Activated CD4-positive, alpha-beta T cell treated with anti-CD3 and anti-CD28 coated beads, Interleukin-2, amount 10 ng/mL, durations not matched to agents 24 days and 14 days (primary cell): Measurements from ENCODE around the gene NUDT4B. TPM values are rescaled to one million over a fixed set of nuclear protein-coding genes. Genes with fewer than 3 reads are reported as not detected.
"Not testable (repeated sequence)": the region's sequence is repeated elsewhere in the genome, so short reads cannot be mapped to it uniquely, and the experiment has no call there.

Source experiments
- DNase-seq: peaks from one replicate; pipeline ENCODE4 v3.0.0; 2022
- H3K27ac Mint-ChIP-seq: one replicate; pipeline ENCODE4 v1.8.0; 2022; ENCODE audit warnings: mild to moderate bottlenecking, mixed read lengths
- H3K27me3 Mint-ChIP-seq: one replicate; pipeline ENCODE4 v1.8.0; 2022; ENCODE audit warnings: mixed read lengths
- H3K36me3 Mint-ChIP-seq: one replicate; pipeline ENCODE4 v1.8.0; 2022; ENCODE audit warnings: low read depth, mild to moderate bottlenecking, mixed read lengths
- H3K4me1 Mint-ChIP-seq: one replicate; pipeline ENCODE4 v1.8.0; 2021; ENCODE audit warnings: mixed read lengths
- H3K4me3 Mint-ChIP-seq: one replicate; pipeline ENCODE4 v1.8.0; 2022; ENCODE audit warnings: mild to moderate bottlenecking, moderate library complexity, mixed read lengths
- H3K9me3 Mint-ChIP-seq: one replicate; pipeline ENCODE4 v1.8.0; 2021; ENCODE audit warnings: mixed read lengths
- intact Hi-C: fragments of 100-400 bp; cut with micrococcal nuclease; formaldehyde crosslinking; loops from one replicate; pipeline ENCODE4 v1.15.1; 2023
- total RNA-seq: library from RNA; stranded (reverse); gene quantifications from 2 replicates; pipeline ENCODE4 v1.2.3, GENCODE V29; 2022

NUDT4B gene
- total RNA-seq, 1 donor from 2014 or later = 0.47 TPM

DNA sequence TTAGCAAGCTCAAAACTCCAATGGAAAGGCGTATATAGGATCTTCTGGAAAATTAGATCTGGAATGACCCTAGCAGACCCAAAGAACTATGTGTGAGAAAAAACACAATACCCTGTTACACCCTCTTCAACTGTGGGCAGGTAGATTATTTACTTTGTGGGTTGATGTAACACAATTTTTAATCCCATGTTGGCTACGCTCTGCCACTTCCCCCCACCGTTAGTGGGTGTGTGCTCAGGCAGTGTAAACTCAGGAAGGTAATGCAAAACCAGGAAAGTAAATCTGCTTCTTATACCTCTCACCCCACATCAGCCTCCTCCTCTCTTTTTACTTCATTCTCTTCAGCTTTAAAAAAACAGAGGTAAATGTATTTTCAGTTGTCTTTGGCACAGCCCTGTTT, 23.7 kb upstream of the NUDT4B start:
- H3K27me3 Mint-ChIP-seq, intact Hi-C loops, H3K9me3 Mint-ChIP-seq, H3K4me3 Mint-ChIP-seq, H3K36me3 Mint-ChIP-seq, H3K27ac Mint-ChIP-seq, H3K4me1 Mint-ChIP-seq, DNase-seq: not testable (repeated sequence)

DNA sequence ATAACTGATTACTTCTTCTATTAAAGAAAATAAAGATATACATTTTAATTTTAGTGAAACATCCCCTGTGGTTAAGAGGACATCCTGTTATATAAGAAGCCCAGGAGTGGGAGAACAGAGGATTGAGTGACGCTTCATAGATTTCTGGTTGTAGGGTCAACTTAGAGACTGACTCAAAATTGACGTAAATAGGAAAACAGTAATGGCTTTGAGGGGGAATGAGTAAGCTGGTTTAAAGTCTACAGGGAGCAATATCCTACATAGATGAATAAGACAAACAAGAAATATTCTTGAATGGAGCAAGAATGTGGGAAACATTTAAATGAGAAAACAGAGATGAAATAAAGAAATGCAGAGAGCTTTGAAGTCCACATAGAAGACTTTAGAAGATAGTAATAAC, 20.7 kb upstream of the NUDT4B start:
- H3K4me3 Mint-ChIP-seq, intact Hi-C loops, H3K36me3 Mint-ChIP-seq, H3K27me3 Mint-ChIP-seq, H3K9me3 Mint-ChIP-seq, DNase-seq, H3K4me1 Mint-ChIP-seq, H3K27ac Mint-ChIP-seq: not testable (repeated sequence)

DNA sequence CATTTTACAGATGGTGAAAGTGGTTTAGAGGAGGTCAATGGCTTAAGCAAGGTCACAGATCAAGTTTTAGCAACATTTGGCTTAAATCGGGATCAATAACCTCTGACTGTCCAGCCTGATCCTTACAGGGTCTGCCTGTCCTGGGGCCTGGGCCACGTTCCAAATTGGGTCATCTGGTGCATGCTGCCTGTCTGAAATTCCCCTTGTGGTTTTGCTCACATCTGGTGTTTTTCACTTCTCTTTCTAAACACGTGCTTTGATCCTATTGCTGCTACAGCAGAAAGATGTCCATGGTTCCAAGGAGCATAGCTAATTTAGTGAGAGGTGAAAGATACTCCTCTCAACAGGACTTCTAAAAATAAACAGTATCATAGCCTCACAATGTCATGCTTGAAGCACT, 19.4 kb upstream of the NUDT4B start:
- H3K9me3 Mint-ChIP-seq, intact Hi-C loops, H3K27ac Mint-ChIP-seq, H3K27me3 Mint-ChIP-seq, H3K36me3 Mint-ChIP-seq, DNase-seq, H3K4me3 Mint-ChIP-seq, H3K4me1 Mint-ChIP-seq: not testable (repeated sequence)

DNA sequence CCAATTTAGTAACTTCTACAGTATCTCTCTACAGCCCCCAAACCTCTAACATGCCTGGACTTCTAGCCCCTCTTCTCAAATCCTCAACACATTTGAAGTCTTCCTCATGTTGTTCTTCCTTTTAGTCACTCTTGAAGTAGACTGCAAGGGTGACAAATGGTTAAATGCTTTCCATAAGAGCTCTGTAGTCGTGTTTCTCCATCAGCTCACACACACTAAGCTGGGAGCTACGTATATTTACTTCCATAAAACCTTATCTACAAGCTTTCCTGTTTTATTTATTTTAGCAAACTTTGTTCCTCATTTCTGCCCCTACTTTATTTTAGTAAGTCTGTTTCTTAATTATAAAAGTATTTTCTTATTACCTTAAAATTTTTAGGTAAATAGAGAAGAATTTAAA, 19.0 kb upstream of the NUDT4B start:
- H3K4me1 Mint-ChIP-seq, H3K4me3 Mint-ChIP-seq, H3K9me3 Mint-ChIP-seq, H3K27me3 Mint-ChIP-seq, intact Hi-C loops, H3K27ac Mint-ChIP-seq, H3K36me3 Mint-ChIP-seq, DNase-seq: not testable (repeated sequence)

DNA sequence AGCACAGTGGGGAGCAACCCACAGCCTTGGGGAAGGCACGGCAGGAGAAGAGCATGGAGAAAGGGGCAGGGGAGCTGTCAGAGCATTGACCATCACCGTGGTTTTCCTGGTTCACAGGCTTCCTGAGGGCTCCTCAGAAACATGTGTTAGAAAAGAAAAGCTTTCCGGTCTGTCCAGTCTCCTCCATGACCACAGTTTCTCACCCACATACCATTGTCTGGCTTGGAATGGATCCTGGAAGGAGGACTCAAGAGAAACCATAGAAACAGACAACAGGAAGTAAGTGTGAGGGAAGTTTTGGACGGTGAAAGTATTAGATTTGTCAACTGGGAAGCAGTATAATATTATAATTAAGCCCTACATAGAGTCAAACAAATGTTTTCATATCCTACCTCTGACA, 16.3 kb upstream of the NUDT4B start:
- intact Hi-C loops, H3K27me3 Mint-ChIP-seq: not testable (repeated sequence)

DNA sequence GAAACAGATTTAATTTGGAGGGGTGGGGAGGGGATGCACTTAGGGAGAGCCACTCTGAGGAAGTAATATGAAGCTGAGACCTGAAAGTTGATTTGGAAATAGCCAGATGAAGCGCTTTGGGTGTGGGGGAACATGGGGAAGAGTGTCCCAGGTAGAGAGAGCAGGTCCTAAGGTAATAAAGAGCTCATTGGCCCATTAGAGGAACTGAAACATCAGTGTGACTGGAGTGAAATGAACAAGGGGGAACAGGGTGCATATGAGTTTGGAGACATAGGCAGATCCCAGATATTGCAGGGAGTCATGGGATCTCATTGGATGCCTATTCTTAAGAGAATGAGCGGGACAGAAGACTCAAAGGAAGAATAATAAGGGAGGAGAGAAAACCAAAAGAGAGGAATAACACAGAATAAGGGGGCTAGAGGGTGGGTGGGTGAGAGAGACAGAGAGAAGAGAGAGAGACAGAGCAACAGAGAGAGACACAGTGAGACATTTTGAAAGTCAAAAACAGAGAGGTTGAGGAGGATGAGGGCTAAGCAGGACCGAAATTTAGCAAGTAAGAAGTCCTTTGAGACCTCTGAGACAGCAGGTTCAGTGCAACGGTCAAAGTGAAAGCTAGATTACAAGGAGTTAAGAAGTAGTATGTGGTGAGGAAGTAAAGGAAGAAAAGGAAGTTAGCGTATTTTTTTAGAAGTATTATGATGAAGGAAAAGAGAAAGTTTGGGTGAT, 14.8 kb upstream of the NUDT4B start:
- intact Hi-C loops, H3K27ac Mint-ChIP-seq, H3K9me3 Mint-ChIP-seq, H3K4me1 Mint-ChIP-seq, H3K4me3 Mint-ChIP-seq, H3K36me3 Mint-ChIP-seq, DNase-seq, H3K27me3 Mint-ChIP-seq: not testable (repeated sequence)

More for the DNA sequence above, 16.3 kb upstream of the NUDT4B start:
- H3K9me3 Mint-ChIP-seq, H3K27ac Mint-ChIP-seq, DNase-seq, H3K4me3 Mint-ChIP-seq, H3K36me3 Mint-ChIP-seq, H3K4me1 Mint-ChIP-seq: not testable (repeated sequence)

DNA sequence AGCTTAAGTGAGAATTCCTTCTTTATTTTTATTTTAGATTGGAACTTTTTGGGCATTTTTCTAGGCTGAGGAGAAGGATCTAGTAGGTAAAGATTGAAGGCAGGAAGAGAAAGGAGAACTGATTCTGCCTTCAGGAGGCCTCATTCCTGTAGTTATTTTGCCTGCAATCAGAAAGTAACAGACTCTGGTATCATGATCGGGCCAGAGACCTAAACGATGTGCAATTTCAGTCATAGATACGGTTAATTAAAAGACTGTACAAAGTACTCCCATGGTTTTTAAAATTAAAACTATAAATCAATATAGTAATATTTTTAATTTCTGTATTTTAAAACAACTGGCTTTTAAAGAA, 14.3 kb upstream of the NUDT4B start:
- H3K27ac Mint-ChIP-seq, H3K4me1 Mint-ChIP-seq, H3K4me3 Mint-ChIP-seq, intact Hi-C loops, H3K36me3 Mint-ChIP-seq, H3K27me3 Mint-ChIP-seq, H3K9me3 Mint-ChIP-seq, DNase-seq: not testable (repeated sequence)

DNA sequence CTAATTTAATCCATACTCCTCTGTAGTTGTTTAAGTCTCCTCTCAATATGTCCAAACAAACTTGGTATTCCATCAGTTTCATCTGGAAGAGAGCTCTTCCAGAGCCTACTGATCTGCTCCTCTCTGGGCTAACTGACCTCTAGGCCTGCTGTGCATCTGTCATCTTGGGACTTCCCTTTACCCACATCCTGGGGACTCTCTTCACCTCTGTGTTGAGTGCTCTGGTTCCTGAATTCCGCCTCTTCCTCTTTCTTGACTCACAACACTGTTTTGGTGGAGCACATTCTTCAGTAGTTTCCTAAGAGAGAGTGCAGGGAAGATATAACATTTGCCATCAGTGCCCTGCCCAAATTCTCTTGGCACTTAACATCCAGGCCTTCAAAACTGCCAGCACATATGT, 13.0 kb upstream of the NUDT4B start:
- H3K4me3 Mint-ChIP-seq, H3K4me1 Mint-ChIP-seq, DNase-seq, H3K27ac Mint-ChIP-seq, H3K27me3 Mint-ChIP-seq, H3K36me3 Mint-ChIP-seq, H3K9me3 Mint-ChIP-seq, intact Hi-C loops: not testable (repeated sequence)

DNA sequence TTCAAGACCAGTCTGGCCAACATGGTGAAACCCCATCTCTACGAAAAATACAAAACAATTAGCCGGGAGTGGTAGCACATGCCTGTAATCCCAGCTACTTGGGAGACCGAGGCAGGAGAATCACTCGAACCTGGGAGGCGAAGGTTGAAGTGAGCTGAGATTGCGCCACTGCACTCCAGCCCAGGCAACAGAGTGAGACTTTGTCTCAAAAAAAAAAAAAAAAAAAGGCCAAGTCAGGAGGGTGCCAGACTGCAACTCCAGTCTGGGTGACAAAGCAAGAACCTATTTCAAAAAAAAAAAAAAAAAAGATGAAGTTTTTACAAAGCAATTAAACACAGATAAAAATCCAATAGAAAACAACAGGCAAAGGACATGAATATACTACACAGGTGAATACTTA, 9.9 kb upstream of the NUDT4B start:
- H3K4me3 Mint-ChIP-seq, intact Hi-C loops, H3K9me3 Mint-ChIP-seq, H3K4me1 Mint-ChIP-seq, H3K27ac Mint-ChIP-seq, DNase-seq, H3K36me3 Mint-ChIP-seq, H3K27me3 Mint-ChIP-seq: not testable (repeated sequence)

DNA sequence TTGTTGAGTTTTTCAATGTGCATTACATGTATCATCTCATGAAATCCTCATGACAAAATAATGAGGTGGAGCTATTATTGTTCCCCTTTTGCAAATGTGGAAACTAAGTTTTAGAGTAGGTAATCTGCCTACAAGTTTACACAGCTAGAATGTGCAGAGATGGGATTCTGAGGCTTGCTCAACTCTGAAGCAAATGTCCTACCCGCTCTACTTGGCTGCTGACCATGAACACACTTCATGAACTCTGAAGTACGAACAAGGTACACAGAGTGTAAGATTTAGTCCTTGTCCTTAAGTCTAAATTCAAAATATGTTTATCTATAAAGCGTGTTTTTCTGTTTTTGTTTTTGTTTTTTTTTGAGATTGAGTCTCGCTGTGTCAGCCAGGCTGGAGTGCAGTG, 5.4 kb upstream of the NUDT4B start:
- DNase-seq, H3K4me3 Mint-ChIP-seq, H3K27me3 Mint-ChIP-seq, intact Hi-C loops, H3K36me3 Mint-ChIP-seq, H3K4me1 Mint-ChIP-seq, H3K9me3 Mint-ChIP-seq, H3K27ac Mint-ChIP-seq: not testable (repeated sequence)

DNA sequence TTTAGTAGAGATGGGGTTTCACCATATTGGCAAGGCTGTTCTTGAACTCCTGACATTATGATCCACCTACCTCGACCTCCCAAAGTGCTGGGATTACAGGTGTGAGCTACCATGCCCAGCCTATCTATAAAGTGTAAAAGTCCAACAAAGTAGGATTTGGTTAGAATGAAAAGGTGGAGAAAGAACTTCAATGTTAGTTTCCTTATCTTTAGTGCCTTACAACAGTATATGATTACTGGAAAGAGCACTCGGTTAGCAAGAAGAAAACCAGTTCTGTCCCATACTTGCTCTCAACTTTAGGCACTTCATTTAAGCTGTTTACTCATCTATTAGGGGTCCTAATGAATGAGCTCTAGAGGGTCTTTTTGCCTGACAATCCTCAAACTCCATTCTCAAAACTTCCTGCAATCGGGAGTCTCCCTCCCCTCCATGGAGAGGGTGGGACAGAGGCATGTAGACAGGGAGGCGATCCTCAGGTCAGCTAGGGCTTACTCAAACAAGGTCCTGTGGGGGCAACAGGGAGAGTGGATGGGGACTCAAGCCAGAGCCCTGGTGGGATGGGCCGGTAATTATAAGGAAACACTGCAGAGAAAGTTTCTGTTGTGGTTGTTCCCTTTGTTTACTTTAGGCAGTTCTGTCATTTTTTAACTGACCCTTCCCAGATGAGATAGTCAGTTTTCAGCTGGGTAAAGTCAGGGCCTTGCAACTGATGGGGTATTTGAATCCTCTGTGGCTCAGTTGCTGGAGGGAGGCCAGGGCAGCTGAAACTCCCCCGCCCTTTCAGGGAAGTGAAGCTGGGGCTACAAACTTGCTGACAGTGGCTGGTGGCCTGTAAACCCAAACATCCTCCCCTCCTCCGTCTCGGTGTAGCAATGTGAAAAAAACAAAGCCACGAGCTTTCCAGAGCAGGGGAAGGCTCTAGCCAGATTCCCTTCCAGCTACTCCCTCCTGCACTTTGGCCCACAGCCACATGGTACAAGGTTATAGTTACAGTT, 4.6 kb upstream of the NUDT4B start:
- H3K36me3 Mint-ChIP-seq, H3K4me1 Mint-ChIP-seq, intact Hi-C loops, DNase-seq, H3K4me3 Mint-ChIP-seq, H3K9me3 Mint-ChIP-seq, H3K27me3 Mint-ChIP-seq, H3K27ac Mint-ChIP-seq: not testable (repeated sequence)

DNA sequence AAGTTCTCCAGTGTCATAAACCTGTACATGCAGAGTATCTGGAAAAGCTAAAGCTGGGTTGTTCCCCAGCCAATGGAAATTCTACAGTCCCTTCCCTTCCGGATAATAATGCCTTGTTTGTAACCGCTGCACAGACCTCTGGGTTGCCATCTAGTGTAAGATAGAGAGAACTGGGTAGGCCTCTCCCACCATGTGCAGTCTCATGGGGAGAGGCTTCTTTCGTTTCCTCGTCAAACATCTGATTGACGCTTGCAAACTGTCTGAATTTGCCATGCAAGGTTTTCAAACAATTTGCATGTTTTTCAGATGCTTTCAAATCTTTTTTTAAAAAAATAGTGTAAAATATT, 734 bp downstream of the NUDT4B start:
- not testable (repeated sequence) for H3K27me3 Mint-ChIP-seq

DNA sequence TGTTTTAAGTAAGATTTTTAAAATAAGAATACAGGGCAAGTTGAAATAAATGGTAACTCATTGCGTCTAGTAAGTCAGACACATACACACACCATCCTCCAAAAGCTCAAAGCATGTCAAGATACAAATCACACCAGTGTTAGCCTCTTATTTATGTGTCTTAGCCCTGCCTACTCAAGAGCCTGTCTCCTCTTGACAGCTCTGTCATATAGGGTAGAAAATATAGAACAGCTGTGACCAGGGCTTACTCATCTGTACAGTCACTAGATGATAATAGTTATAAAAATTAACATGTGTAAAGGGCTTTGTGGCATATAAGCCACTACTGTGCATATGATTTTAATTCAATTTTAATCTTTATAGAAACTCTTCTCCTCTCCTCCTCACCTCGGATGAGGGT, 7.7 kb downstream of the NUDT4B start:
- H3K9me3 Mint-ChIP-seq, H3K27ac Mint-ChIP-seq, H3K36me3 Mint-ChIP-seq, DNase-seq, H3K27me3 Mint-ChIP-seq, H3K4me3 Mint-ChIP-seq, intact Hi-C loops, H3K4me1 Mint-ChIP-seq: not testable (repeated sequence)

More for the DNA sequence above, 734 bp downstream of the NUDT4B start:
- intact Hi-C loops, H3K36me3 Mint-ChIP-seq, H3K27ac Mint-ChIP-seq, H3K4me1 Mint-ChIP-seq, H3K4me3 Mint-ChIP-seq, H3K9me3 Mint-ChIP-seq, DNase-seq: not testable (repeated sequence)

DNA sequence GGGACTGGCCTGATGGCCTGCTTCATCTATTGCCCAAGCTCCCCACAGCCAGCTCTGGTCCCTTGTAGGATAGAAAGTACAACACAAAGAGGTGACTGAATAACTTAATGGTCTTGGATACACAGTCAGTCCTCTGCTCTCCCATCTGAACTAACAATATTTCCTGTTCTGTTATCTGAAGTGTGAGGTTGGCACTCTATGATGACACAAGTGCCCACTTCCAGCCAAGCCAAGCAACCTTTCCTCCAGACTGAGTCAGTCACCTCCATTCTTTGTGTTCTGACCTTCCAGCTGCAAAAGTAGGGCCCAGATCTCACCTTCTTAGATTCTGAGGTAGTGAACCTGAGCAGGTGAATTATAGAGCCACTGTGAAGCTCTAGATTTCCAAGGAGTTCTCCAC, 8.9 kb downstream of the NUDT4B start:
- H3K9me3 Mint-ChIP-seq, H3K27me3 Mint-ChIP-seq, H3K36me3 Mint-ChIP-seq, H3K27ac Mint-ChIP-seq, intact Hi-C loops, DNase-seq, H3K4me3 Mint-ChIP-seq, H3K4me1 Mint-ChIP-seq: not testable (repeated sequence)
